GM21360 (cell line): Measurements from ENCODE around the gene POLR2L.

Experiments used
- ATAC-seq: cut with Tn5 transposase; IDR thresholded peaks from one replicate; pipeline ENCODE4 v1.9.1; 2021; ENCODE audit warnings: mild to moderate bottlenecking, moderate library complexity; ENCODE audit not compliant: unreplicated experiment

POLR2L gene

GRCh38 chr11:797296-798092 lies 44.8 kb downstream of the POLR2L start:
- no peak for ATAC-seq

- ATAC-seq = no peak
These were observed 45.6 kb downstream of the POLR2L start for GRCh38 chr11:796565-797295.

GRCh38 chr11:795634-796564 lies 46.4 kb downstream of the POLR2L start:
- no peak for ATAC-seq

GRCh38 chr11:794766-795633 lies 47.3 kb downstream of the POLR2L start:
- no peak for ATAC-seq

- ATAC-seq = no peak
These were observed 48.1 kb downstream of the POLR2L start for GRCh38 chr11:794013-794765.

GRCh38 chr11:793556-793955 lies 48.8 kb downstream of the POLR2L start:
- ATAC-seq = no peak

- no peak for ATAC-seq
These were observed 49.5 kb downstream of the POLR2L start for GRCh38 chr11:792873-793272.

GRCh38 chr11:792535-792821 lies 49.9 kb downstream of the POLR2L start:
- ATAC-seq = no peak

- ATAC-seq = no peak
These were observed 50.4 kb downstream of the POLR2L start for GRCh38 chr11:791658-792534.

GRCh38 chr11:790721-791564 lies 51.4 kb downstream of the POLR2L start:
- no peak for ATAC-seq

- ATAC-seq = no peak
These were observed 52.4 kb downstream of the POLR2L start, which contains the start of gene CEND1 for GRCh38 chr11:789943-790342. Gene CEND1 (minus strand): TSS chr11:790090. CDS start chr11:788576, 1,514 bp downstream.
